Fibroblast of villous mesenchyme (primary cell): ENCODE measurements around the gene TMEM62. TPM values are rescaled to one million over a fixed set of nuclear protein-coding genes. Genes with fewer than 3 reads are reported as not detected.
A peak's percentile ranks its signal among the peaks of the same experiment; 100 is the strongest.

Experiments used
- DNase-seq: peaks from one replicate; pipeline ENCODE4 v3.0.0-alpha.2; 2010; ENCODE audit warnings: low read depth
- H3K4me3 ChIP-seq: 2 replicates; pipeline ENCODE4 v1.5.1; 2011; ENCODE audit warnings: low read depth, mild to moderate bottlenecking, low read length
- total RNA-seq: library from RNA; depleted of rRNA; stranded (reverse); fragments of >200 nt; gene quantifications from 2 replicates; pipeline ENCODE4 v1.2.3, GENCODE V29; 2012
- TF ChIP-seq, protein P1 (sequence below): IDR thresholded peaks from 2 replicates; pipeline ENCODE4 v1.5.1; 2012; ENCODE audit warnings: low read depth, mild to moderate bottlenecking, low read length; ENCODE audit not compliant: insufficient read depth

Gene TMEM62
- total RNA-seq, 1 donor: 16.8 TPM

DNA sequence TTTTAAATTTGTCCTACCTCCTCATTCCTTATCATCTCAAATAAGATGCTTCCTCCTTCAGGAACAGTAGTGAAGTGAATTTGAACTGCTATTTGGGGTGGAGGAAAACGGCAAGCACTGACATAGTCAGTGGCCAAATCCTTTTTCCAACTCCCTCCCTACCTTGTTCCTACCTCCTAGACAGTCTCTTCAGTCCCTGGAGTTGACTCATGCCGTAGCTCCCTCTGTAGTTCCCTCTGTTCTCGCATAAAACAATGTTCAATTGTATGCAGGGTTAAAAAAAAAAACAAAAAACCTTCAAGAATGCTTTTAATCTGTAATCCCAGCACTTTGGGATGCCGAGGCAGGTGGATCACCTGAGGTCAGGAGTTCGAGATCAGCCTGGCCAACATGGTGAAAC is 29.0 kb upstream of the TMEM62 start:
- TF ChIP-seq, protein P1, sequence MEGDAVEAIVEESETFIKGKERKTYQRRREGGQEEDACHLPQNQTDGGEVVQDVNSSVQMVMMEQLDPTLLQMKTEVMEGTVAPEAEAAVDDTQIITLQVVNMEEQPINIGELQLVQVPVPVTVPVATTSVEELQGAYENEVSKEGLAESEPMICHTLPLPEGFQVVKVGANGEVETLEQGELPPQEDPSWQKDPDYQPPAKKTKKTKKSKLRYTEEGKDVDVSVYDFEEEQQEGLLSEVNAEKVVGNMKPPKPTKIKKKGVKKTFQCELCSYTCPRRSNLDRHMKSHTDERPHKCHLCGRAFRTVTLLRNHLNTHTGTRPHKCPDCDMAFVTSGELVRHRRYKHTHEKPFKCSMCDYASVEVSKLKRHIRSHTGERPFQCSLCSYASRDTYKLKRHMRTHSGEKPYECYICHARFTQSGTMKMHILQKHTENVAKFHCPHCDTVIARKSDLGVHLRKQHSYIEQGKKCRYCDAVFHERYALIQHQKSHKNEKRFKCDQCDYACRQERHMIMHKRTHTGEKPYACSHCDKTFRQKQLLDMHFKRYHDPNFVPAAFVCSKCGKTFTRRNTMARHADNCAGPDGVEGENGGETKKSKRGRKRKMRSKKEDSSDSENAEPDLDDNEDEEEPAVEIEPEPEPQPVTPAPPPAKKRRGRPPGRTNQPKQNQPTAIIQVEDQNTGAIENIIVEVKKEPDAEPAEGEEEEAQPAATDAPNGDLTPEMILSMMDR: no peak
- no peak for DNase-seq
- H3K4me3 ChIP-seq: peak overlapping the region; percentile 24

DNA sequence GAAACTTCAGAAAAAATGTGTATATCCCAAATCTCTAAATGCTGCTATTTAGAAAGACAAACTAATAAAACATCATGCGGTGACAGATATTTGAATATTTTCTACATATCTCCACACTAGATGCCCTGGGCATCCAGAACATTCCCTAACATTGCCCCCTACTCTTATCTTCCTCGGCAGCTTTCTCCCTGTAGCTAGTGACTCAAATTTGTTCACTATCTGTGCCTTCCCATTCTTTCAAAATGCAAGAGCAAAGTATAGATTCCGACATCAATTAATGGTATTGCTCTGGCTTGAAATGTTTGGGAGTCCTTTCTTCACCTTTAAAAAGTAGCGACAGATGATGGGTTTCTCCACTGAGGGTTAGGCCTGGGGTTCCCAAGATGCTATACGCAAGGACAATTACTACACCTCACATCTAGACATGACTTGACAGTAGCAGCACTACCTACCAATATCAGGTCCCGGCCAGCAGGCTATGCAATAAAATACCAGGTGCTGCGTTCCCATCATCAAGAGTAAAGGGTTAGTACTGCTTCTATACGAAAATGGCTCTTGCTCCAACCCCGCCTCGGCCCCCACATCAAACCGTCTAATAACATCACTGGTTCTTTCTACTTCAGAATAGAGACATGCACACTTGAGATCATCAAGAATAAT is 28.2 kb upstream of the TMEM62 start:
- no peak for DNase-seq

GRCh38 chr15:43105778-43106485 is 27.5 kb upstream of the TMEM62 start, which contains the start of gene UBR1:
TSS of gene UBR1 (minus strand) at chr15:43106038. CDS start at chr15:43106022, 16 bp downstream.
- peak; percentile 93 for DNase-seq
- TF ChIP-seq, protein P1: no peak
- H3K4me3 ChIP-seq: peak within 1 kb of the TSS; percentile 93

More for the DNA sequence above, 28.2 kb upstream of the TMEM62 start:
- TF ChIP-seq, protein P1: no peak
- H3K4me3 ChIP-seq: peak overlapping the region; percentile 93

- TF ChIP-seq, protein P1: no peak
- peak overlapping the region; percentile 93 for H3K4me3 ChIP-seq
- DNase-seq: no peak
Measured at GRCh38 chr15:43106486-43106829, 26.9 kb upstream of the TMEM62 start.

DNA sequence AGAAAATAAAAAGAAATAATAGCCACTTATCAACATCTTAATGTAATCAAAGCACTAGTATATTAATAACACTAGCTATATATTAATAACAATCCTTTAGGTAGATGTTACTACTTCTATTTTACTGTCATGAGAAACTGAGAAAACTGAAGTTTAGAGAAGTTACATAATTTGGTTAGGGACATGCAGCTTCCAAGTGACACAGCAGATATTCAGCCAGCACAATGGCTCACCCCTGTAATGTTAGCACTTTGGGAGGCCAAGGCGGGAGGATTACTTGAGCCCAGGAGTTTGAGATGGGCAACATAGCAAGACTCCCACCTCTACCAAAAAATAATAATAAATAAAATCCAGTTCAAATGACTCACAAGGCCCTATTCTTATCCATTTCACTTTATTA is 25.6 kb upstream of the TMEM62 start:
- H3K4me3 ChIP-seq: no peak overlapping the region
- TF ChIP-seq, protein P1: no peak
- no peak for DNase-seq

DNA sequence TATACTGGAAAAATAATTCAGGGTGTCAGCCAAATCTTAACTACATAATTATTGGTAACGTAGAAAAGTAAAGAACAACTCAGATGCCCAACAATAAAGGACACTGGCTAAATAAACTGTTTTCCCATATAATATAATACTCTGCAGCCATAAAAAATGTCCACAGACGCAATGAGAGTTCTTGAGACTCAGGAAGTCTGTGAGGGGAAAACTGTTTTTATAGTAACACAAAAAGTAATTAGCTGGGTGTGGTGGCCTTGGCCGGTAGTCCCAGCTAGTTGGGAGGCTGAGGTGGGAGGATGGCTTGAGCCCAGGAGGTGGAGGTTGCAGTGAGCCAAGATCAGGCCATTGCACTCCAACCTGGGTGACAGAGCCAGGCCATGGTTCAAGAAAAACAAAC is 22.0 kb upstream of the TMEM62 start:
- no peak overlapping the region for H3K4me3 ChIP-seq
- TF ChIP-seq, protein P1: no peak
- DNase-seq: no peak
